Lower lobe of right lung (tissue), 2 donors: ENCODE results near the gene MYBPC1. TPM values are rescaled to one million over a fixed set of nuclear protein-coding genes. Genes with fewer than 3 reads are reported as not detected.

Source experiments
- ATAC-seq, 2 donors: fragments of 200-7000 bp; cut with Tn5 transposase; one replicate each; pipeline ENCODE4 v1.9.1; 2020 to 2022; ENCODE audit warnings: mild to moderate bottlenecking in 2 of 2, moderate library complexity in 2 of 2
- DNase-seq: peaks from one replicate; pipeline ENCODE4 v3.0.0-alpha.2; 2020
- H3K27ac ChIP-seq: fragments of 200-600 bp; one replicate; pipeline ENCODE4 v1.8.0; 2022
- H3K27me3 ChIP-seq: fragments of 200-600 bp; one replicate; pipeline ENCODE4 v1.8.0; 2022; ENCODE audit warnings: low read depth
- H3K36me3 ChIP-seq: fragments of 200-600 bp; one replicate; pipeline ENCODE4 v1.8.0; 2022; ENCODE audit warnings: mild to moderate bottlenecking
- H3K4me1 ChIP-seq: fragments of 200-600 bp; one replicate; pipeline ENCODE4 v1.8.0; 2022
- H3K4me3 ChIP-seq: fragments of 200-600 bp; one replicate; pipeline ENCODE4 v1.8.0; 2022; ENCODE audit warnings: mild to moderate bottlenecking
- H3K9me3 ChIP-seq: fragments of 200-600 bp; one replicate; pipeline ENCODE4 v1.8.0; 2022
- CTCF ChIP-seq: fragments of 200-600 bp; IDR thresholded peaks from one replicate; pipeline ENCODE4 v1.8.0; 2022; ENCODE audit warnings: antibody characterized with exemption, mild to moderate bottlenecking
- intact Hi-C: fragments of 100-400 bp; cut with DNase I; formaldehyde crosslinking; loops from one replicate; pipeline ENCODE4 v1.11.0; 2022
- total RNA-seq: library from RNA; stranded (reverse); fragmentation: NEBNext Ultra II Directional; extraction: Animal tissue kit (Norgen Biotek cat#: 25700); gene quantifications from one replicate; pipeline ENCODE4 v1.2.1, GENCODE V29; 2021
- donor health status: DM: no; HTN: yes; CAD: no; lungs with severe emphysema.

The MYBPC1 gene
- total RNA-seq, 1 donor from 2014 or later = not detected

DNA sequence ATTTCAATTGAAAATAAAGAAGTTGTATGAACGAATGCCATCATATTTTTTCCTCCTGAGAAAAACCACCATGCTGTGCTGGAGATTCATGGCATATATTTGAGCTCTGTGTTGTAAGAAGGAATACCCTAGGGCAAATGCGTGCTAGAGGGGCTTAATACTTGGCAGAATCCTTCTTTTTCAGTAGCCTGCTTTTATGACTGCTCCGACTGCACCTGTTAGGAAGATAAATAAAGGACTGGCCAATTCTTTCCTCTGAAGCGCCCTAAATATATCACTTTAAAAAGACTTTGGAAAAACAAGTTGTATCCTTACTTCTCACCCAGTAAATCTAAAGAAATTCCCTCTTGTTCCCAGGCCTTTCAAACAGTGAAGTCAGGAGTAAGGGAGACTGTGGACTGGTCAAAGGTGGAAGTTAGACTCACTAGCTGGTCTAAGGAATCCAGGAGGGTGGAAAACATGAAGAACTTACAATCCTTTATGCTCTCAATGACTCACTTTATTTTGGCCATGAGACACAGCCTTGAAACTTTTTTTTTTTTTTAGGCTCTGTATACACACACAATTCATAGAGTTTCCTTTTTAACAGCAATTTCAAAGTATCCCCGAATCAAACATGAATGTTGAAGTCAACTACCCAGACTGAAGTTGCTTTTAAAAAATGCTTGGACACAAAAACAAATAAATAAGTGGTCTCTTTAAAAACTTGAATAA, 5.2 kb downstream of the MYBPC1 start:
- H3K4me3 ChIP-seq = no peak overlapping the region
- H3K4me1 ChIP-seq = no peaks in the 10 kb centered on the region
- DNase-seq (no peak), ATAC-seq (no peak)
- H3K36me3 ChIP-seq = no peaks in the 10 kb centered on the region
- intact Hi-C loops = no loop called here
- no peaks in the 10 kb centered on the region for H3K9me3 ChIP-seq
- TF ChIP-seq CTCF = no peak
- no peaks in the 10 kb centered on the region for H3K27me3 ChIP-seq
- H3K27ac ChIP-seq = no peak overlapping the region

DNA sequence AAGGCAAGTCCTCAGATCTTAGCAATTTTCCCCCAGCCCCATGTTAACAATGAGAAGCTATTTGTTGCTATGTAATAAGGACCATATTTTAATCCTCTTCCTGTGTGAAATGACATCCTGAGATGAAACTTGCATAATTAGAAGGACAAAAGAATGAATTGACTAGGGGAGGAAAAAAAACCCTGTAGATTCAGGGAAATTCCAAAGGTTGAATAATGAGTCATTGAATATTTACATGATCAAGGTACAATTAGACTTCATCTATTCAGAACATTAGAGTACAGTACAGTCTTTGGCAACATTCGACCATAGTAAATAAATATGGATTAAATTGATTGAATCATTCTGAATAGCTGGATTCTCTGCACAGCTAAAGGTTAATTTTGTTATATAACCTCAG, 9.4 kb downstream of the MYBPC1 start:
- Histone ChIP-seq H3K36me3 (no peaks in the 10 kb centered on the region), H3K27me3 (no peaks in the 10 kb centered on the region), H3K9me3 (no peaks in the 10 kb centered on the region), H3K27ac (no peak overlapping the region), H3K4me3 (no peak overlapping the region), H3K4me1 (no peaks in the 10 kb centered on the region)
- TF ChIP-seq CTCF = no peak
- intact Hi-C loops = no loop called here
- DNase-seq (no peak), ATAC-seq (no peak)

GRCh38 chr12:101607894-101608293, 13.1 kb downstream of the MYBPC1 start:
- H3K9me3 ChIP-seq = no peaks in the 10 kb centered on the region

GRCh38 chr12:101608301-101609133, 13.7 kb downstream of the MYBPC1 start:
- ATAC-seq = peak; percentile 85 to 86
- Histone ChIP-seq H3K27ac (peak overlapping the region; percentile 33), H3K27me3 (no peaks in the 10 kb centered on the region), H3K4me3 (no peak overlapping the region), H3K9me3 (no peaks in the 10 kb centered on the region), H3K36me3 (no peaks in the 10 kb centered on the region), H3K4me1 (no peaks in the 10 kb centered on the region)
- intact Hi-C loops = no loop called here
- DNase-seq = peak; percentile 57
- no peak for TF ChIP-seq CTCF

More at GRCh38 chr12:101607894-101608293, 13.1 kb downstream of the MYBPC1 start:
- intact Hi-C loops = no loop called here
- Histone ChIP-seq H3K36me3 (no peaks in the 10 kb centered on the region), H3K4me1 (no peaks in the 10 kb centered on the region), H3K4me3 (no peak overlapping the region), H3K27ac (peak overlapping the region; percentile 33), H3K27me3 (no peaks in the 10 kb centered on the region)
- no peak for TF ChIP-seq CTCF
- DNase-seq = no peak
- no peak for ATAC-seq

DNA sequence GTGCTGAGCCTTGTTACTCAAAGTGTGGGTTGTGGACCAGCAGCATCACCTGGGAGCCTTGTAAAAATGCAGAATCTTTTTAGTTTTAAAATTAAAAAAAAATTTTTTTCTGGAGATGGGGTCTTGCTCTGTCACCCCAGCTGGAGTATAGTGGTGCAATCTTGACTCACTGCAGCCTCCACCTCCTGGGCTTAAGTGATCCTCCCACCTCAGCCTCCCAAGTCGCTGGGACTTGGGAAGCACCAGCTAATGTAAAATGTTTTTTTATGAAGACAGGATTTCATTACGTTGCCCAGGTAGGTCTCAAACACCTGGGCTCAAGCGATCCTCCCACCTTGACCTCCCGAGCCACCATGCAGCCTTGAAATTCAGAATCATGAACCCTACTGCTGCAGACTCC, 14.4 kb downstream of the MYBPC1 start:
- no peaks in the 10 kb centered on the region for H3K27me3 ChIP-seq
- H3K4me3 ChIP-seq = no peak overlapping the region
- no peak for ATAC-seq
- no peaks in the 10 kb centered on the region for H3K36me3 ChIP-seq
- TF ChIP-seq CTCF = no peak
- no peak for DNase-seq
- intact Hi-C loops = no loop called here
- no peak overlapping the region for H3K27ac ChIP-seq
- no peaks in the 10 kb centered on the region for H3K4me1 ChIP-seq
- no peaks in the 10 kb centered on the region for H3K9me3 ChIP-seq
